Anterior cingulate cortex (tissue), 58 donors: ENCODE data around the gene FXYD7.
"Not testable (repeated sequence)": the region's sequence is repeated elsewhere in the genome, so short reads cannot be mapped to it uniquely, and the experiment has no call there.

Experiments used
- DNase-seq, 58 donors: peaks; one replicate each; lab custom pipeline; 2025; lab: John Stamatoyannopoulos, UW

The FXYD7 gene

GRCh38 chr19:35181387-35181786, 38.3 kb downstream of the FXYD7 start:
- DNase-seq: no peak

- no peak for DNase-seq
Observed at GRCh38 chr19:35184267-35184666, 41.2 kb downstream of the FXYD7 start.

GRCh38 chr19:35184884-35185283, 41.8 kb downstream of the FXYD7 start:
- no peak for DNase-seq

- DNase-seq: no peak
Observed at GRCh38 chr19:35194012-35194984, 51.2 kb downstream of the FXYD7 start.

- DNase-seq: no peak
Observed at GRCh38 chr19:35195830-35196229, 52.8 kb downstream of the FXYD7 start.

GRCh38 chr19:35196861-35197260, 53.8 kb downstream of the FXYD7 start:
- not testable (repeated sequence) for DNase-seq

- no peak for DNase-seq
Observed at GRCh38 chr19:35199481-35199880, 56.4 kb downstream of the FXYD7 start.

- DNase-seq: no peak
Observed at GRCh38 chr19:35202722-35203688, 60.0 kb downstream of the FXYD7 start.
